ENCODE results near the gene NAALADL2. TPM values are rescaled to one million over a fixed set of nuclear protein-coding genes. Genes with fewer than 3 reads are reported as not detected.

The NAALADL2 gene
- total RNA-seq, 1 donor from 2014 or later, result 9.9 TPM

DNA sequence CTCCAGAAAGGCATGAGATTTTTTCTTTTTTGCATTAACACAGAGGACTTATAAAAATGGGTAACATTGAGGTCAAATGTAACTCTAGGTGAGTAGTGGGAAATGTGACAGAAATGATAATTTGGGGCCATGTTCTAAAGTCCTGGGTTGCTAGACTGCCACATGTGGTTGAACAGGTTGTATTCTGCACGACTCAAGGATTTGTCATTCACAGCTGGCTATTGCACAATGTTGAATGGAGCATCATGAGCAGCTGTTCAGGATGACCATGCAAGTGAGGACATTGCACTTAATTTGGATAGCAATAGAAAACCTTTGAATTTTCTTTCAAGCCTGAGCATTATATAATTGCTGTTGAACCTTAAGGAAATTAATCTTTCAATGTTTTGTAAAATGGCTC, 396.6 kb downstream of the NAALADL2 start:
- Mint-ChIP-seq H3K9me3 (no peaks in the 10 kb centered on the region), H3K36me3 (peaks cover 4% of the 10 kb centered on the region), H3K27ac (no peak overlapping the region), H3K4me1 (ENCODE audit: unreplicated experiment) (peaks cover 8% of the 10 kb centered on the region), H3K27me3 (peaks cover 4% of the 10 kb centered on the region), H3K4me3 (no peak overlapping the region)
- DNase-seq (ENCODE audit: extremely low spot score, unreplicated experiment), result no peak
- TF ChIP-seq, protein P1, sequence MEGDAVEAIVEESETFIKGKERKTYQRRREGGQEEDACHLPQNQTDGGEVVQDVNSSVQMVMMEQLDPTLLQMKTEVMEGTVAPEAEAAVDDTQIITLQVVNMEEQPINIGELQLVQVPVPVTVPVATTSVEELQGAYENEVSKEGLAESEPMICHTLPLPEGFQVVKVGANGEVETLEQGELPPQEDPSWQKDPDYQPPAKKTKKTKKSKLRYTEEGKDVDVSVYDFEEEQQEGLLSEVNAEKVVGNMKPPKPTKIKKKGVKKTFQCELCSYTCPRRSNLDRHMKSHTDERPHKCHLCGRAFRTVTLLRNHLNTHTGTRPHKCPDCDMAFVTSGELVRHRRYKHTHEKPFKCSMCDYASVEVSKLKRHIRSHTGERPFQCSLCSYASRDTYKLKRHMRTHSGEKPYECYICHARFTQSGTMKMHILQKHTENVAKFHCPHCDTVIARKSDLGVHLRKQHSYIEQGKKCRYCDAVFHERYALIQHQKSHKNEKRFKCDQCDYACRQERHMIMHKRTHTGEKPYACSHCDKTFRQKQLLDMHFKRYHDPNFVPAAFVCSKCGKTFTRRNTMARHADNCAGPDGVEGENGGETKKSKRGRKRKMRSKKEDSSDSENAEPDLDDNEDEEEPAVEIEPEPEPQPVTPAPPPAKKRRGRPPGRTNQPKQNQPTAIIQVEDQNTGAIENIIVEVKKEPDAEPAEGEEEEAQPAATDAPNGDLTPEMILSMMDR (conservative IDR thresholded peaks at IDR 0.05), result no peak

DNA sequence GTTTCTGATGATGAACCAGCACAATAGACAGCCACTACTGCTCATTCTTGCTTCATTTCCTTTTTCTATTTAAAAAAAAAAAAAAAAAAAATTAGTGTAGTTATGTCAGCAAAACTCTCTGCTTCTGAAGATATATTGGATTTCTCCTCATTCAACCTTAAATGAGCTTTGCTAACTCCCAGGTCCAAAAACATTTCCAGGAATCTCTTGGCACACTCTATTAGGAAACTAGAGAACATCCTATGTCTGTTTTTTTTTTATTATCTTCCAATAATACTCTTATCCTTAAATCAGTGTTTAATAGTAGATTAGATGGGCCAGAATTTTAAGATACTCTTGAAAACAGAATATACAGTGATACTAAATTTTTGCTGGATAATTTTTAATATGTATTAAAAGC, 398.0 kb downstream of the NAALADL2 start:
- Mint-ChIP-seq H3K36me3 (peaks cover 4% of the 10 kb centered on the region), H3K4me3 (no peak overlapping the region), H3K4me1 (ENCODE audit: unreplicated experiment) (peaks cover 8% of the 10 kb centered on the region), H3K9me3 (no peaks in the 10 kb centered on the region), H3K27ac (no peak overlapping the region), H3K27me3 (peaks cover 4% of the 10 kb centered on the region)
- DNase-seq (ENCODE audit: extremely low spot score, unreplicated experiment), result no peak
- TF ChIP-seq, protein P1 (conservative IDR thresholded peaks at IDR 0.05), result no peak

DNA sequence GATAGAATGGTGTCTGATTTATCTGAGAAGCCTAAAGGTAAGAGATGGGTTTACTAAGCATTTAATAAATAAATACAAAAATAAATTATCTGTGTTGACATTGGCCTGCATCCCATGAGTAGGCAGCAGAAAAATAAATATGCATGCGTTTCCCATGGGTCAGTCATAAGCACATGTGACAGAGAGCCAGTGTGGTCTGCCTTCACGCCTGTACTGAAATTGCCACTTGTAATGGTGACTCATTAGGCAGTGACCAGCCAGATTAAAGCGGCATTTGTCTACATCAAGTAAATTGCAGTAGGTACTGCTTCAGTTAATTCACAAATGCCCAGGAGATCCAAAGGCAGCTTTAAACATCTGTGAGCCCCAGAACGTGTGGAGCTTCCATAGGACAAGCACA, 399.6 kb downstream of the NAALADL2 start:
- no peak overlapping the region for H3K4me3 Mint-ChIP-seq
- H3K9me3 Mint-ChIP-seq, result no peaks in the 10 kb centered on the region

DNA sequence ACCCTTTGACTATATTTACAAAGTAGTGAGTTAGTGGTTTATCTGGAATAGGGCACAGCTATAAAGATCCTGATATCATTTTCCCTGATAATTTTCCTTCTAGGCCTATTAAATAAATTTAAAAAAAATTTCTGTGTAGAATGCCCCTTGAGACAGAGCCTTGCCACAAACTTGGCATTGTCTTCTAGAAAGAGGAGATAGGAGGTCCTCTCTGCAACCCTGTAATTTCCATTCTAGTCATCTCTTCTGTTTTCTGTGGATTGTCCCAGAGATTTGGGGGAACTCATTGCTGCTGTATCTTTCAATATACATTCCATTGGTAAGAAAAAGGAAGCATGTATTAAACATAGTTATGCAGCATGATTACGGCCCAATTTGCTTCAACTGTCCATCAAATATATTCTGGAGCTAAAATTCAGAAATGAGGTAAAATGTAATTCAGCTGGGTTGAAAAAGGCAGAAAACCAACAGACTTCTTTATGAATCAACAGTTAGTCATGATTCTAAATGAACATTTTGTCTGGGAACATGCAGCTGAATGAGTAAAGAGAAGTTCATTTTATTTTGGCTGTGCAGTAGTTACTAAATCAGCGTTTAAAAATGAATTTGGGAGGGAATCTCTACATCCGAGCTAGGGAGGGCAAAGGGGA, 401.1 kb downstream of the NAALADL2 start:
- H3K4me1 Mint-ChIP-seq (ENCODE audit: unreplicated experiment), result peaks cover 5% of the 10 kb centered on the region
- TF ChIP-seq, protein P1 (conservative IDR thresholded peaks at IDR 0.05), result no peak
- no peak for DNase-seq (ENCODE audit: extremely low spot score, unreplicated experiment)
- H3K4me3 Mint-ChIP-seq, result no peak overlapping the region
- H3K27ac Mint-ChIP-seq, result no peak overlapping the region
- H3K36me3 Mint-ChIP-seq, result no peaks in the 10 kb centered on the region
- no peaks in the 10 kb centered on the region for H3K9me3 Mint-ChIP-seq
- no peaks in the 10 kb centered on the region for H3K27me3 Mint-ChIP-seq

More for the DNA sequence above, 399.6 kb downstream of the NAALADL2 start:
- no peak for DNase-seq (ENCODE audit: extremely low spot score, unreplicated experiment)
- no peaks in the 10 kb centered on the region for H3K36me3 Mint-ChIP-seq
- no peaks in the 10 kb centered on the region for H3K27me3 Mint-ChIP-seq
- TF ChIP-seq, protein P1 (conservative IDR thresholded peaks at IDR 0.05), result no peak
- peaks cover 8% of the 10 kb centered on the region for H3K4me1 Mint-ChIP-seq (ENCODE audit: unreplicated experiment)
- no peak overlapping the region for H3K27ac Mint-ChIP-seq

DNA sequence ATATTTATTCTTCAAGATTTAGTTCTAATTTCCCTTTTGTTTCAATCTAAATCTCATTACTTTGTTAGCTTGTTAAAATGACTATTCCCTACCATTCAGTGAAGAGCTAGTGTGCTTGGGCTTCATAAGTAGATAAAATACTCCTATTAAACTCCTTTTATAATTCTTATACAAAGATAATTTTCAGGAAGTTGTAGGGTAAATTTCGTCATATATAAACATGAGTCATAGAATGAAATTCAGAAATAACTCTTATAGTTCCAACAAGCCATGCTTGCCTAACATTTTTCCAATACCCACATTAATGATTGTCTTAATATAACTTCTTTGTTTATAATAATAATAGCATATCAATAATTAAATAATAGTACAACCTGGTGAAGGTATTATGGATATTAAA, 407.3 kb downstream of the NAALADL2 start:
- Mint-ChIP-seq H3K27me3 (peaks cover 2% of the 10 kb centered on the region), H3K36me3 (no peaks in the 10 kb centered on the region), H3K4me3 (no peak overlapping the region), H3K27ac (no peak overlapping the region), H3K4me1 (ENCODE audit: unreplicated experiment) (peaks cover 14% of the 10 kb centered on the region), H3K9me3 (no peaks in the 10 kb centered on the region)
- TF ChIP-seq, protein P1 (conservative IDR thresholded peaks at IDR 0.05), result no peak
- DNase-seq (ENCODE audit: extremely low spot score, unreplicated experiment), result no peak

All from type B pancreatic cell (in vitro differentiated cells).